Stomach (tissue), 9 donors: Measurements from ENCODE around the gene TMEM37. TPM values are rescaled to one million over a fixed set of nuclear protein-coding genes. Genes with fewer than 3 reads are reported as not detected.

ENCODE experiments used
- DNase-seq, 2 donors: peaks; one replicate each; pipeline versions ENCODE4 v3.0.0 to v3.0.0-alpha.2; 2013 to 2019
- H3K27ac ChIP-seq, 5 donors: fragments of 200-600 bp in 4 of 5; sonication (generic) in 4 of 5; one replicate each; pipeline ENCODE4 v1.5.1; 2013 to 2019; ENCODE audit warnings: mild to moderate bottlenecking in 1 of 5, moderate library complexity in 1 of 5
- H3K27me3 ChIP-seq, 3 donors: fragments of 200-600 bp; sonication (generic); one replicate each; pipeline ENCODE4 v1.5.1; 2017 to 2019; ENCODE audit warnings: mixed run types in 1 of 3
- H3K36me3 ChIP-seq, 4 donors: fragments of 200-600 bp; sonication (generic); 1 replicate in 3 of 4; 2 replicates in 1 of 4; pipeline ENCODE4 v1.5.1; 2016 to 2019
- H3K4me1 ChIP-seq, 4 donors: fragments of 200-600 bp; sonication (generic); one replicate each; pipeline ENCODE4 v1.5.1; 2016 to 2019
- H3K4me3 ChIP-seq, 4 donors: fragments of 200-600 bp; sonication (generic) in 3 of 4; one replicate each; pipeline ENCODE4 v1.5.1; 2016 to 2019; ENCODE audit warnings: mild to moderate bottlenecking in 1 of 4
- H3K9me3 ChIP-seq, 4 donors: fragments of 200-600 bp; sonication (generic); one replicate each; pipeline ENCODE4 v1.5.1; 2016 to 2019
- CTCF ChIP-seq, 7 experiments: fragments of 450-650 bp in 4 of 7; fragments of 200-600 bp in 3 of 7; sonication (generic) in 3 of 7; IDR thresholded peaks; one replicate each; pipeline ENCODE4 v1.5.1; 2016 to 2019; ENCODE audit warnings: antibody characterized with exemption in 7 of 7, control low read depth in 2 of 7, mild to moderate bottlenecking in 1 of 7
- EP300 ChIP-seq: sonication (generic); formaldehyde crosslinking; IDR thresholded peaks from one replicate; pipeline ENCODE4 v1.6.1; 2017; ENCODE audit warnings: antibody characterized with exemption
- POLR2A ChIP-seq, 4 donors: fragments of 450-650 bp; IDR thresholded peaks; one replicate each; pipeline ENCODE4 v1.6.1; 2016; ENCODE audit warnings: antibody characterized with exemption in 4 of 4, control low read depth in 2 of 4, mild to moderate bottlenecking in 1 of 4, moderate library complexity in 1 of 4
- POLR2AphosphoS5 ChIP-seq, 3 donors: sonication (generic); formaldehyde crosslinking; IDR thresholded peaks; one replicate each; pipeline ENCODE4 v1.6.1; 2016; ENCODE audit warnings: antibody characterized with exemption in 3 of 3
- WGBS, 5 donors: extraction: QIAGEN DNeasy Blood & Tissue Kit in 3 of 5; methylation state at CpG; one replicate each; pipeline versions ENCODE4 v1.1.5 to v1.1.7; 2013 to 2018; 5-methylcytosine and 5-hydroxymethylcytosine counted together
- intact Hi-C: fragments of 100-400 bp; cut with DNase I; formaldehyde crosslinking; loops from one replicate; pipeline ENCODE4 v1.15.1; 2023; ENCODE audit warnings: low total_unique reads
- polyA plus RNA-seq, 3 donors: library from polyadenylated mRNA; stranded (reverse); fragments of 200-250 nt; gene quantifications; one replicate each; pipeline ENCODE4 v1.2.3, GENCODE V29; 2013
- total RNA-seq, 5 donors: library from RNA; depleted of rRNA; stranded (reverse); fragments of >200 nt; gene quantifications; one replicate each; pipeline versions ENCODE4 v1.1.0 to v1.2.3, GENCODE V29; 2014 to 2016
- donor health status: healthy with polysubstance abuse.
- donor health status: Bipolar disorder and iron deficiency.
- donor health status: healthy.

Gene TMEM37
- total and polyA plus RNA-seq, 8 donors = 5.7 to 27.8 (median 15.9) TPM; not detected in 1

- no peak overlapping the region for H3K27ac ChIP-seq
- no peak overlapping the region for H3K4me3 ChIP-seq
- intact Hi-C loops = no loop called here
- no peaks in the 10 kb centered on the region for H3K36me3 ChIP-seq
- TF ChIP-seq POLR2AphosphoS5 (IDR thresholded peaks at IDR 0.05) (no peak), EP300 (no peak), CTCF (IDR thresholded peaks at IDR 0.05) (no peak), POLR2A (IDR thresholded peaks at IDR 0.05) (no peak)
- no peak for DNase-seq
- no peaks in the 10 kb centered on the region for H3K9me3 ChIP-seq
- peaks cover 11 to 37% (median 31%) of the 10 kb centered on the region in 4 donors for H3K4me1 ChIP-seq
- H3K27me3 ChIP-seq = no peaks in the 10 kb centered on the region
- WGBS, 5 donors = 85 to 92% (median 90%) methylated on average over 3 of the region's 3 CpGs
These were observed 46.2 kb upstream of the TMEM37 start for GRCh38 chr2:119385466-119385865.

GRCh38 chr2:119387381-119388129, 44.1 kb upstream of the TMEM37 start:
- WGBS, 5 donors = 29 to 42% (median 33%) methylated on average over 9 of the region's 9 CpGs
- peaks cover 11 to 37% (median 31%) of the 10 kb centered on the region in 4 donors for H3K4me1 ChIP-seq
- no peaks in the 10 kb centered on the region for H3K27me3 ChIP-seq
- H3K36me3 ChIP-seq = no peaks in the 10 kb centered on the region
- H3K4me3 ChIP-seq = no peak overlapping the region
- TF ChIP-seq CTCF (IDR thresholded peaks at IDR 0.05) = no peak
- TF ChIP-seq POLR2AphosphoS5 (IDR thresholded peaks at IDR 0.05) = no peak
- no peak for TF ChIP-seq EP300
- TF ChIP-seq POLR2A (IDR thresholded peaks at IDR 0.05) = no peak
- DNase-seq = peak; percentile 68 to 90
- intact Hi-C loops = no loop called here
- peak overlapping the region in 4 of 5 donors; percentile 54 to 72 (median 62) for H3K27ac ChIP-seq
- no peaks in the 10 kb centered on the region for H3K9me3 ChIP-seq

GRCh38 chr2:119389615-119390306, 41.9 kb upstream of the TMEM37 start:
- peak; percentile 42 to 75 for DNase-seq
- H3K27ac ChIP-seq = no peak overlapping the region
- H3K36me3 ChIP-seq = no peaks in the 10 kb centered on the region
- no peaks in the 10 kb centered on the region for H3K9me3 ChIP-seq
- intact Hi-C loops = no loop called here
- 20 to 34% (median 26%) methylated on average over 5 of the region's 5 CpGs for WGBS, 5 donors
- TF ChIP-seq EP300 (no peak), POLR2AphosphoS5 (IDR thresholded peaks at IDR 0.05) (no peak)
- H3K27me3 ChIP-seq = no peaks in the 10 kb centered on the region
- no peak overlapping the region for H3K4me3 ChIP-seq
- peaks cover 0 to 28% (median 21%) of the 10 kb centered on the region in 4 donors for H3K4me1 ChIP-seq

- intact Hi-C loops = no loop called here
- DNase-seq = no peak
- Histone ChIP-seq H3K9me3 (no peaks in the 10 kb centered on the region), H3K4me3 (no peak overlapping the region), H3K27me3 (no peaks in the 10 kb centered on the region), H3K36me3 (no peaks in the 10 kb centered on the region), H3K4me1 (peaks cover 0 to 11% (median 10%) of the 10 kb centered on the region in 4 donors), H3K27ac (no peak overlapping the region)
- TF ChIP-seq POLR2AphosphoS5 (IDR thresholded peaks at IDR 0.05) (no peak), POLR2A (IDR thresholded peaks at IDR 0.05) (no peak), EP300 (no peak), CTCF (IDR thresholded peaks at IDR 0.05) (no peak)
- 76 to 93% (median 93%) methylated on average over 3 of the region's 3 CpGs for WGBS, 5 donors
These were observed 37.5 kb upstream of the TMEM37 start for GRCh38 chr2:119393971-119394748.
